GM23338 (cell line): ENCODE measurements around the gene TAOK3. TPM values are rescaled to one million over a fixed set of nuclear protein-coding genes. Genes with fewer than 3 reads are reported as not detected.

ENCODE experiments used
- ATAC-seq: fragments of 200-7000 bp; cut with Tn5 transposase; 3 replicates; pipeline ENCODE4 v1.9.1; 2020
- DNase-seq: peaks from one replicate; pipeline ENCODE4 v3.0.0-alpha.2; 2015; ENCODE audit warnings: low spot score
- H2AFZ ChIP-seq: fragments of 200-600 bp; sonication (generic); 2 replicates; pipeline ENCODE4 v1.8.0; 2016; ENCODE audit warnings: antibody characterized with exemption, mild to moderate bottlenecking, moderate library complexity
- H3F3A ChIP-seq: fragments of 200-600 bp; sonication (generic); replicated peaks from 2 replicates; pipeline ENCODE4 v1.8.0; 2017; ENCODE audit warnings: antibody characterized with exemption, mixed run types, low read depth
- H3K27ac ChIP-seq: fragments of 200-600 bp; sonication (generic); 2 replicates; pipeline ENCODE4 v1.6.1; 2016; ENCODE audit warnings: low read depth
- H3K27me3 ChIP-seq: fragments of 200-600 bp; sonication (generic); 2 replicates; pipeline ENCODE4 v1.8.0; 2016; ENCODE audit warnings: mild to moderate bottlenecking, mixed run types, moderate library complexity; ENCODE audit not compliant: insufficient read depth
- H3K36me3 ChIP-seq: fragments of 200-600 bp; sonication (generic); 2 replicates; pipeline ENCODE4 v1.8.0; 2016; ENCODE audit warnings: mild to moderate bottlenecking; ENCODE audit not compliant: insufficient read depth
- H3K4me1 ChIP-seq: fragments of 200-600 bp; sonication (generic); 2 replicates; pipeline ENCODE4 v1.8.0; 2016; ENCODE audit warnings: mild to moderate bottlenecking, moderate library complexity; ENCODE audit not compliant: insufficient read depth
- H3K4me2 ChIP-seq: fragments of 200-600 bp; sonication (generic); 2 replicates; pipeline ENCODE4 v1.7.1; 2017; ENCODE audit warnings: mixed run types
- H3K4me3 ChIP-seq: fragments of 200-600 bp; sonication (generic); 2 replicates; pipeline ENCODE4 v1.6.1; 2016; ENCODE audit warnings: mixed run types
- H3K79me2 ChIP-seq: fragments of 200-600 bp; sonication (generic); replicated peaks from 2 replicates; pipeline ENCODE4 v1.8.0; 2017; ENCODE audit warnings: mild to moderate bottlenecking; ENCODE audit not compliant: insufficient read depth
- H3K9me2 ChIP-seq: fragments of 200-600 bp; sonication (generic); 2 replicates; pipeline ENCODE4 v1.8.0; 2017; ENCODE audit not compliant: insufficient read depth
- H4K20me1 ChIP-seq: fragments of 200-600 bp; sonication (generic); replicated peaks from 2 replicates; pipeline ENCODE4 v1.8.0; 2017; ENCODE audit warnings: mild to moderate bottlenecking; ENCODE audit not compliant: insufficient read depth
- H3K27ac Mint-ChIP-seq: 2 replicates; pipeline ENCODE4 v1.8.0; 2020; ENCODE audit warnings: inconsistent platforms, mild to moderate bottlenecking, moderate library complexity, mixed read lengths
- H3K27me3 Mint-ChIP-seq: 3 replicates; pipeline ENCODE4 v1.8.0; 2022; ENCODE audit warnings: low read depth, mild to moderate bottlenecking, moderate library complexity, mixed read lengths, inconsistent platforms; ENCODE audit not compliant: insufficient read depth, poor library complexity
- H3K36me3 Mint-ChIP-seq: 3 replicates; pipeline ENCODE4 v1.8.0; 2021; ENCODE audit warnings: low read depth, mild to moderate bottlenecking, inconsistent platforms, moderate library complexity, mixed read lengths
- H3K4me1 Mint-ChIP-seq: 3 replicates; pipeline ENCODE4 v1.8.0; 2020; ENCODE audit warnings: mild to moderate bottlenecking, inconsistent platforms, mixed read lengths
- H3K4me3 Mint-ChIP-seq: 3 replicates; pipeline ENCODE4 v1.8.0; 2021; ENCODE audit warnings: moderate library complexity, mild to moderate bottlenecking, inconsistent platforms, mixed read lengths
- H3K9me3 Mint-ChIP-seq: 3 replicates; pipeline ENCODE4 v1.8.0; 2020; ENCODE audit warnings: moderate library complexity, mild to moderate bottlenecking, inconsistent platforms, mixed read lengths
- CREB1 ChIP-seq: fragments of 250-450 bp; sonication (Bioruptor Pico); IDR thresholded peaks from 2 replicates; pipeline ENCODE4 v1.5.0; 2020; ENCODE audit warnings: low read depth, mild to moderate bottlenecking, moderate library complexity
- CTCF ChIP-seq, 2 experiments: fragments of 200-600 bp in 1 of 2; sonication (generic) in 1 of 2; conservative IDR thresholded peaks; 2 replicates each; pipeline versions ENCODE4 v1.5.1 to v1.6.1; 2016 to 2017; ENCODE audit warnings: antibody characterized with exemption in 2 of 2, low read depth in 2 of 2, mild to moderate bottlenecking in 2 of 2, moderate library complexity in 1 of 2
- EZH2 ChIP-seq: fragments of 200-600 bp; sonication (generic); IDR thresholded peaks from one replicate; pipeline ENCODE4 v1.8.0; 2017; ENCODE audit warnings: antibody characterized with exemption, mild to moderate bottlenecking, low read depth; ENCODE audit not compliant: unreplicated experiment
- EZH2phosphoT487 ChIP-seq: fragments of 200-600 bp; sonication (generic); IDR thresholded peaks from one replicate; pipeline ENCODE4 v1.8.1; 2018; ENCODE audit warnings: antibody characterized with exemption; ENCODE audit not compliant: unreplicated experiment
- JUNB ChIP-seq: IDR thresholded peaks from one replicate; pipeline ENCODE4 v1.6.1; 2016; ENCODE audit warnings: antibody characterized with exemption; ENCODE audit not compliant: unreplicated experiment
- NANOG ChIP-seq: IDR thresholded peaks from 2 replicates; pipeline ENCODE4 v1.6.1; 2016; ENCODE audit warnings: antibody characterized with exemption, borderline replicate concordance
- POLR2AphosphoS5 ChIP-seq: IDR thresholded peaks from 2 replicates; pipeline ENCODE4 v1.6.1; 2016; ENCODE audit warnings: antibody characterized with exemption, low read depth
- REST ChIP-seq: IDR thresholded peaks from one replicate; pipeline ENCODE4 v1.6.1; 2018; ENCODE audit warnings: antibody characterized with exemption; ENCODE audit not compliant: unreplicated experiment
- STAT1 ChIP-seq: IDR thresholded peaks from one replicate; pipeline ENCODE4 v1.6.1; 2016; ENCODE audit warnings: antibody characterized with exemption; ENCODE audit not compliant: unreplicated experiment
- ZNF114 ChIP-seq: fragments of 250-450 bp; sonication (Bioruptor Pico); IDR thresholded peaks from 2 replicates; pipeline ENCODE4 v1.5.0; 2020; ENCODE audit warnings: mild to moderate bottlenecking, moderate library complexity
- ZNF331 ChIP-seq: fragments of 250-450 bp; sonication (Bioruptor Pico); IDR thresholded peaks from 2 replicates; pipeline ENCODE4 v1.5.0; 2020; ENCODE audit warnings: low read depth, mild to moderate bottlenecking, moderate library complexity
- polyA plus RNA-seq: library from polyadenylated mRNA; unstranded; fragments of >200 nt; fragmentation: Nextera tagmentation; extraction: Ambion mirVana; gene quantifications from 2 replicates; pipeline ENCODE4 v1.2.1, GENCODE V29; 2016
- total RNA-seq: library from RNA; depleted of rRNA; stranded (reverse); fragments of >200 nt; shearing (Covaris generic); gene quantifications from 2 replicates; pipeline ENCODE4 v1.2.3, GENCODE V29; 2014
- TF ChIP-seq, protein P1 (sequence below): fragments of 250-450 bp; sonication (Bioruptor Pico); IDR thresholded peaks from 2 replicates; pipeline ENCODE4 v1.5.0; 2020; ENCODE audit warnings: mild to moderate bottlenecking, moderate library complexity
- TF ChIP-seq, protein P2 (sequence below): IDR thresholded peaks from 2 replicates; pipeline ENCODE4 v1.6.1; 2016; ENCODE audit warnings: antibody characterized with exemption

The TAOK3 gene
- total and polyA plus RNA-seq, 2 experiments from 2014 or later: 7.6 to 20.4 TPM

DNA sequence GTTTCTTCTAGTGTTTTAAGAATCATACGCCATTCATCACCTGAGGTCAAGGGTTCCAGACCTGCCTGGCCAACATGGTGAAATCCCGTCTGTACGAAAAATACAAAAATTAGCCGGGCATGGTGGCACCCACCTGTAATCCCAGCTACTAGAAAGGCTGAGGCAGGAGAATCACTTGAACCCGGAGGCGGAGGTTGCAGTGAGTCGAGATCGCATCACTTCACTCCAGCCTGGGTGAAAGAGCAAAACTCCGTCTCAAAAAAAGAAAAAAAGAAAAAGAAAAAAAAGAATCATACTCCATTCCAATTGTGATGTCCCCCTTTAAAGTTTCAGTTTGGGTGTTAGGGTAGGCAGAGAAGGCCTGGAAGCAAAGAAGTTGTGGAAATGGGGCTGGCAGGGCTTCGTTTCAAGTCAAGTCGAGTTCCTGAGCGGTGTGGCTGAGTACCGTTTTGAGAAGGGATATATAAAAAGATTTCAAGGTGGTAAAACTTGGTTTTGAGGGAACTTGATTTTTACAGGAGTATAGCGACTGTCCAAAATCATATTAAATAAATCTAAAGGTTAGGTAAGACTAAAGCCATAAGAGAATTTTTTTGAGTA, 1.5 kb upstream of the TAOK3 start:
- Histone ChIP-seq H3K27ac (no peak overlapping the region), H3K4me1 (peaks cover 27% of the 10 kb centered on the region), H4K20me1 (peaks cover 12% of the 10 kb centered on the region; the same call in 1 of the 2 replicates), H3F3A (no peaks in the 10 kb centered on the region), H3K4me3 (peak overlapping the region; percentile 95; the same call in 1 of the 2 replicates), H3K4me2 (peak overlapping the region; percentile 88), H3K36me3 (no peaks in the 10 kb centered on the region), H3K9me2 (no peaks in the 10 kb centered on the region), H3K79me2 (peaks cover 25% of the 10 kb centered on the region), H2AFZ (no peak overlapping the region), H3K27me3 (peaks cover 22% of the 10 kb centered on the region)
- Mint-ChIP-seq H3K4me3 (peak overlapping the region; percentile 89; the same call in 1 of the 3 replicates), H3K36me3 (peaks cover 1% of the 10 kb centered on the region; the same call in 1 of the 3 replicates), H3K27ac (no peak overlapping the region), H3K27me3 (peaks cover 16% of the 10 kb centered on the region), H3K9me3 (no peaks in the 10 kb centered on the region; the same call in 2 of the 3 replicates), H3K4me1 (peaks cover 32% of the 10 kb centered on the region)
- ATAC-seq: no peak
- no peak for DNase-seq
- TF ChIP-seq, protein P1, sequence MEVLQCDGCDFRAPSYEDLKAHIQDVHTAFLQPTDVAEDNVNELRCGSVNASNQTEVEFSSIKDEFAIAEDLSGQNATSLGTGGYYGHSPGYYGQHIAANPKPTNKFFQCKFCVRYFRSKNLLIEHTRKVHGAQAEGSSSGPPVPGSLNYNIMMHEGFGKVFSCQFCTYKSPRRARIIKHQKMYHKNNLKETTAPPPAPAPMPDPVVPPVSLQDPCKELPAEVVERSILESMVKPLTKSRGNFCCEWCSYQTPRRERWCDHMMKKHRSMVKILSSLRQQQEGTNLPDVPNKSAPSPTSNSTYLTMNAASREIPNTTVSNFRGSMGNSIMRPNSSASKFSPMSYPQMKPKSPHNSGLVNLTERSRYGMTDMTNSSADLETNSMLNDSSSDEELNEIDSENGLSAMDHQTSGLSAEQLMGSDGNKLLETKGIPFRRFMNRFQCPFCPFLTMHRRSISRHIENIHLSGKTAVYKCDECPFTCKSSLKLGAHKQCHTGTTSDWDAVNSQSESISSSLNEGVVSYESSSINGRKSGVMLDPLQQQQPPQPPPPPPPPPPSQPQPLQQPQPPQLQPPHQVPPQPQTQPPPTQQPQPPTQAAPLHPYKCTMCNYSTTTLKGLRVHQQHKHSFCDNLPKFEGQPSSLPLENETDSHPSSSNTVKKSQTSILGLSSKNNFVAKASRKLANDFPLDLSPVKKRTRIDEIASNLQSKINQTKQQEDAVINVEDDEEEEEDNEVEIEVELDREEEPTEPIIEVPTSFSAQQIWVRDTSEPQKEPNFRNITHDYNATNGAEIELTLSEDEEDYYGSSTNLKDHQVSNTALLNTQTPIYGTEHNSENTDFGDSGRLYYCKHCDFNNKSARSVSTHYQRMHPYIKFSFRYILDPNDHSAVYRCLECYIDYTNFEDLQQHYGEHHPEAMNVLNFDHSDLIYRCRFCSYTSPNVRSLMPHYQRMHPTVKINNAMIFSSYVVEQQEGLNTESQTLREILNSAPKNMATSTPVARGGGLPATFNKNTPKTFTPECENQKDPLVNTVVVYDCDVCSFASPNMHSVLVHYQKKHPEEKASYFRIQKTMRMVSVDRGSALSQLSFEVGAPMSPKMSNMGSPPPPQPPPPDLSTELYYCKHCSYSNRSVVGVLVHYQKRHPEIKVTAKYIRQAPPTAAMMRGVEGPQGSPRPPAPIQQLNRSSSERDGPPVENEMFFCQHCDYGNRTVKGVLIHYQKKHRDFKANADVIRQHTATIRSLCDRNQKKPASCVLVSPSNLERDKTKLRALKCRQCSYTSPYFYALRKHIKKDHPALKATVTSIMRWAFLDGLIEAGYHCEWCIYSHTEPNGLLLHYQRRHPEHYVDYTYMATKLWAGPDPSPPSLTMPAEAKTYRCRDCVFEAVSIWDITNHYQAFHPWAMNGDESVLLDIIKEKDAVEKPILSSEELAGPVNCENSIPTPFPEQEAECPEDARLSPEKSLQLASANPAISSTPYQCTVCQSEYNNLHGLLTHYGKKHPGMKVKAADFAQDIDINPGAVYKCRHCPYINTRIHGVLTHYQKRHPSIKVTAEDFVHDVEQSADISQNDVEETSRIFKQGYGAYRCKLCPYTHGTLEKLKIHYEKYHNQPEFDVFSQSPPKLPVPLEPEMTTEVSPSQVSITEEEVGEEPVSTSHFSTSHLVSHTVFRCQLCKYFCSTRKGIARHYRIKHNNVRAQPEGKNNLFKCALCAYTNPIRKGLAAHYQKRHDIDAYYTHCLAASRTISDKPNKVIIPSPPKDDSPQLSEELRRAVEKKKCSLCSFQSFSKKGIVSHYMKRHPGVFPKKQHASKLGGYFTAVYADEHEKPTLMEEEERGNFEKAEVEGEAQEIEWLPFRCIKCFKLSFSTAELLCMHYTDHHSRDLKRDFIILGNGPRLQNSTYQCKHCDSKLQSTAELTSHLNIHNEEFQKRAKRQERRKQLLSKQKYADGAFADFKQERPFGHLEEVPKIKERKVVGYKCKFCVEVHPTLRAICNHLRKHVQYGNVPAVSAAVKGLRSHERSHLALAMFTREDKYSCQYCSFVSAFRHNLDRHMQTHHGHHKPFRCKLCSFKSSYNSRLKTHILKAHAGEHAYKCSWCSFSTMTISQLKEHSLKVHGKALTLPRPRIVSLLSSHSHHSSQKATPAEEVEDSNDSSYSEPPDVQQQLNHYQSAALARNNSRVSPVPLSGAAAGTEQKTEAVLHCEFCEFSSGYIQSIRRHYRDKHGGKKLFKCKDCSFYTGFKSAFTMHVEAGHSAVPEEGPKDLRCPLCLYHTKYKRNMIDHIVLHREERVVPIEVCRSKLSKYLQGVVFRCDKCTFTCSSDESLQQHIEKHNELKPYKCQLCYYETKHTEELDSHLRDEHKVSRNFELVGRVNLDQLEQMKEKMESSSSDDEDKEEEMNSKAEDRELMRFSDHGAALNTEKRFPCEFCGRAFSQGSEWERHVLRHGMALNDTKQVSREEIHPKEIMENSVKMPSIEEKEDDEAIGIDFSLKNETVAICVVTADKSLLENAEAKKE: no peak
- TF ChIP-seq NANOG: no peak
- TF ChIP-seq JUNB: no peak
- no peak for TF ChIP-seq CTCF (conservative IDR thresholded peaks at IDR 0.05; ENCODE audit: low read depth in 2 of 2)
- TF ChIP-seq EZH2: no peak
- TF ChIP-seq ZNF331 (CRISPR knock-in tag): no peak
- no peak for TF ChIP-seq CREB1 (CRISPR knock-in tag)
- TF ChIP-seq, protein P2, sequence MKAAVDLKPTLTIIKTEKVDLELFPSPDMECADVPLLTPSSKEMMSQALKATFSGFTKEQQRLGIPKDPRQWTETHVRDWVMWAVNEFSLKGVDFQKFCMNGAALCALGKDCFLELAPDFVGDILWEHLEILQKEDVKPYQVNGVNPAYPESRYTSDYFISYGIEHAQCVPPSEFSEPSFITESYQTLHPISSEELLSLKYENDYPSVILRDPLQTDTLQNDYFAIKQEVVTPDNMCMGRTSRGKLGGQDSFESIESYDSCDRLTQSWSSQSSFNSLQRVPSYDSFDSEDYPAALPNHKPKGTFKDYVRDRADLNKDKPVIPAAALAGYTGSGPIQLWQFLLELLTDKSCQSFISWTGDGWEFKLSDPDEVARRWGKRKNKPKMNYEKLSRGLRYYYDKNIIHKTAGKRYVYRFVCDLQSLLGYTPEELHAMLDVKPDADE: no peak
- no peak for TF ChIP-seq POLR2AphosphoS5
- no peak for TF ChIP-seq STAT1
- no peak for TF ChIP-seq REST
- TF ChIP-seq ZNF114 (CRISPR knock-in tag): no peak
- TF ChIP-seq EZH2phosphoT487: no peak
